CD4-positive, CD25-positive, alpha-beta regulatory T cell (primary cell): ENCODE data around the gene TSTD1. TPM values are rescaled to one million over a fixed set of nuclear protein-coding genes. Genes with fewer than 3 reads are reported as not detected.
"Not testable (repeated sequence)": the region's sequence is repeated elsewhere in the genome, so short reads cannot be mapped to it uniquely, and the experiment has no call there.

Source experiments
- ATAC-seq, 2 donors: fragments of 150-1000 bp; cut with Tn5 transposase; one replicate each; pipeline ENCODE4 v1.10.0; 2021; ENCODE audit warnings: low read depth in 2 of 2, moderate number of reproducible peaks in 2 of 2, moderate library complexity in 1 of 2
- DNase-seq, 3 donors: peaks; one replicate each; pipeline versions ENCODE4 v3.0.0 to v3.0.0-alpha.2; 2012 to 2022; ENCODE audit warnings: mixed read lengths in 1 of 3
- H3K27ac ChIP-seq: one replicate; pipeline ENCODE4 v1.7.0; 2013; ENCODE audit warnings: mild to moderate bottlenecking, low read length; ENCODE audit not compliant: insufficient read depth, poor library complexity, severe bottlenecking
- H3K27me3 ChIP-seq: one replicate; pipeline ENCODE4 v1.7.0; 2013; ENCODE audit warnings: low read length; ENCODE audit not compliant: control insufficient read depth, insufficient read depth
- H3K36me3 ChIP-seq: one replicate; pipeline ENCODE4 v1.7.0; 2013; ENCODE audit warnings: mild to moderate bottlenecking, low read length, moderate library complexity; ENCODE audit not compliant: control insufficient read depth, insufficient read depth
- H3K4me1 ChIP-seq: 2 replicates; pipeline ENCODE4 v1.7.0; 2013; ENCODE audit warnings: mild to moderate bottlenecking, low read length; ENCODE audit not compliant: insufficient read depth, control insufficient read depth, poor library complexity, severe bottlenecking
- H3K4me3 ChIP-seq: one replicate; pipeline ENCODE4 v1.7.0; 2013; ENCODE audit warnings: low read depth, mild to moderate bottlenecking, low read length, moderate library complexity
- H3K9me3 ChIP-seq, 2 experiments: 1 replicate in 1 of 2; 2 replicates in 1 of 2; pipeline ENCODE4 v1.7.0; 2013; ENCODE audit warnings: low read length in 2 of 2, mild to moderate bottlenecking in 1 of 2, moderate library complexity in 1 of 2; ENCODE audit not compliant: control insufficient read depth in 2 of 2
- H3K27ac Mint-ChIP-seq, 3 donors: one replicate each; pipeline ENCODE4 v1.8.0; 2020 to 2022; ENCODE audit warnings: mild to moderate bottlenecking in 3 of 3, mixed read lengths in 3 of 3, moderate library complexity in 2 of 3
- H3K27me3 Mint-ChIP-seq: one replicate; pipeline ENCODE4 v1.8.0; 2022; ENCODE audit warnings: mild to moderate bottlenecking, mixed read lengths
- H3K36me3 Mint-ChIP-seq: one replicate; pipeline ENCODE4 v1.8.0; 2020; ENCODE audit warnings: mixed read lengths
- H3K4me1 Mint-ChIP-seq, 4 donors: one replicate each; pipeline ENCODE4 v1.8.0; 2020 to 2022; ENCODE audit warnings: mixed read lengths in 4 of 4, mild to moderate bottlenecking in 1 of 4
- H3K4me3 Mint-ChIP-seq, 4 donors: one replicate each; pipeline ENCODE4 v1.8.0; 2020 to 2022; ENCODE audit warnings: mild to moderate bottlenecking in 4 of 4, mixed read lengths in 4 of 4, moderate library complexity in 3 of 4
- H3K9me3 Mint-ChIP-seq, 7 donors: one replicate each; pipeline ENCODE4 v1.8.0; 2020 to 2022; ENCODE audit warnings: mixed read lengths in 7 of 7, mild to moderate bottlenecking in 3 of 7, moderate library complexity in 2 of 7
- polyA plus RNA-seq, 4 donors: library from polyadenylated mRNA; unstranded; fragments of 300-500 nt; fragmentation: Illumina TruSeq; gene quantifications; one replicate each; pipeline ENCODE4 v1.2.3, GENCODE V29; 2021
- total RNA-seq: library from RNA; stranded (reverse); gene quantifications from one replicate; pipeline ENCODE4 v1.2.3, GENCODE V29; 2022

TSTD1 gene
- total and polyA plus RNA-seq, 5 donors from 2014 or later, result 61.3 to 451 (median 421) TPM

DNA sequence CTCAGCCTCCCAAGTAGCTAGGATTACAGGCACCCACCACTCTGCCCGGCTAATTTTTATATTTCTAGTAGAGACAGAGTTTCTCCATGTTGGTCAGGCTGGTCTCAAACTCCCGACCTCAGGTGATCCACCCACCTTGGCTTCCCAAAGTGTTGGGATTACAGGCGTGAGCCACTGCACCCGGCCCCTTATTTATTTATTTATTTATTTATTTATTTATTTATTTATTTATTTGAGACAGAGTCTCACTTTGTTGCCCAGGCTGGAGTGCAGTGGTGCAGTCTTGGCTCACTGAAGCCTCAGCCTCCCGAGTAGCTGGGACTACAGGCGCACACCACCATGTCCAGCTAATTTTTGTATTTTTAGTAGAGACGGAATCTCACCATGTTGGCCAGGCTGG lies 26.9 kb upstream of the TSTD1 start:
- peak overlapping the region; percentile 29 for H3K27ac ChIP-seq

DNA sequence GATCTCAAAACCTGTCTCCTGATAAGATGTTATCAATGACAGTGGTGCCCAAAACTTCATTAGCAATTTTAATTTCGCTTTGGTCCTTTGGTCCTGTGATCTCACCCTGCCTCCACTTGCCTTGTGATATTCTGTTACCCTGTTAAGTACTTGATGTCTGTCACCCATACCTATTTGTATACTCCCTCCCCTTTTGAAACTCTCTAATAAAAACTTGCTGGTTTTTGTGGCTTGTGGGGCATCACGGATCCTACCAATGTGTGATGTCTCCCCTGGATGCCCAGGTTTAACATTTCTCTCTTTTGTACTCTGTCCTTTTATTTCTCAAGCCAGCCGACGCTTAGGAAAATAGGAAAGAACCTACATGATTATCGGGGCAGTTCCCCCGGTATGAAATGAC lies 25.2 kb upstream of the TSTD1 start:
- not testable (repeated sequence) for H3K27me3 ChIP-seq, H3K27me3 Mint-ChIP-seq, DNase-seq, H3K9me3 Mint-ChIP-seq, H3K9me3 ChIP-seq, ATAC-seq
- Histone ChIP-seq H3K27ac (peak overlapping the region; percentile 29), H3K4me3 (peak overlapping the region; percentile 78), H3K4me1 (peaks cover 81% of the 10 kb centered on the region), H3K36me3 (peaks cover 50% of the 10 kb centered on the region)
- Mint-ChIP-seq H3K4me1 (peaks cover 28 to 87% (median 52%) of the 10 kb centered on the region in 4 donors), H3K4me3 (peak overlapping the region; percentile 88 to 98 (median 96)), H3K36me3 (peaks cover 45% of the 10 kb centered on the region), H3K27ac (peak overlapping the region; percentile 85 to 90 (median 89))

More for the DNA sequence above, 26.9 kb upstream of the TSTD1 start:
- peak overlapping the region; percentile 86 for H3K4me3 ChIP-seq
- not testable (repeated sequence) for H3K27me3 ChIP-seq, H3K9me3 ChIP-seq, H3K9me3 Mint-ChIP-seq, ATAC-seq, H3K27me3 Mint-ChIP-seq, DNase-seq
- peaks cover 88% of the 10 kb centered on the region for H3K4me1 ChIP-seq
- H3K4me3 Mint-ChIP-seq, result peak overlapping the region; percentile 95 to 100 (median 98)
- H3K36me3 ChIP-seq, result peaks cover 35% of the 10 kb centered on the region
- peak overlapping the region in 2 of 3 donors; percentile 66 to 97 for H3K27ac Mint-ChIP-seq
- peaks cover 28 to 80% (median 46%) of the 10 kb centered on the region in 4 donors for H3K4me1 Mint-ChIP-seq
- H3K36me3 Mint-ChIP-seq, result peaks cover 35% of the 10 kb centered on the region

DNA sequence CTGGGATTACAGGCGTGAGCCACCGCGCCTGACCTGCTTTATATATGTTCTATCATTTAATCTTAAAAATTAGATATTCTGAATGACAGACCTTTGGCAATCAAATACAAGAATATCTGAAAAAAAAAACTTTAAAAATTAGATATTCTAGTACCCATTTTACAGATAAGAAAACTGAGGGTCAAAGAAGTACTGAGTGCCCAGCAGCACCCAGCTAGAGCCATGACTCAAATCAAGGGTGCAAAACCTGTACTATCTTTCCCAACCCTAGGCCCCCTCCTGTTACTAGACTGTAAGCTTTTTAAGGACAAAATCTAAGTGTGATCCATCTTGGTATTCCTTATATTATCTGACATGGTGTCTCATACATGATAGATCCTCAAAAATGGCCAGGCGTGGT lies 22.7 kb upstream of the TSTD1 start:
- H3K4me1 ChIP-seq, result peaks cover 65% of the 10 kb centered on the region
- no peak overlapping the region for H3K27ac ChIP-seq
- peaks cover 36% of the 10 kb centered on the region for H3K36me3 Mint-ChIP-seq
- H3K4me3 Mint-ChIP-seq, result peak overlapping the region in 2 of 4 donors; percentile 47 to 86
- DNase-seq (no peak), ATAC-seq (no peak)
- H3K27me3 Mint-ChIP-seq, result no peaks in the 10 kb centered on the region
- H3K9me3 ChIP-seq, result no peaks in the 10 kb centered on the region
- H3K4me3 ChIP-seq, result no peak overlapping the region
- no peaks in the 10 kb centered on the region for H3K9me3 Mint-ChIP-seq
- H3K4me1 Mint-ChIP-seq, result peaks cover 27 to 82% (median 48%) of the 10 kb centered on the region in 4 donors
- H3K36me3 ChIP-seq, result peaks cover 62% of the 10 kb centered on the region
- H3K27ac Mint-ChIP-seq, result peak overlapping the region; percentile 80 to 99 (median 82)
- no peaks in the 10 kb centered on the region for H3K27me3 ChIP-seq

DNA sequence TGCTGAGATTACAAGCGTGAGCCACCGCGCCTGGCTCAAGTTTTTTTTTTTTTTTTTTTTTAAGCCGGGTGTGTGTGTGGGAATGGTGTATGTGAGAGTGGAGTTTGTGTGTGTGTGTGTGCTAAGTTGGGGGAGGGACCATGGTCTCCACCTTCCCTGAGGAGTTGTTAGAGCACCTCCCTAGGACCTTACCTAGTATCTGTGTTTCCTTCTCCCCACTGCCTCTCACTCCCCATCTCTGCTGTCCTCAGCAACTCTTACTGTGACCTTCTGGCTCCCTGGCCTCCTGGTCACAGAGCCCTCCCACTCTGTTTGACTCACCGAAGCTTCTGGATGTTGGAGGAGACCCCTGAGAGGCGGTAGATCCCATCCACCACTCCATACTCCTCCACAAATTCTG lies 20.5 kb upstream of the TSTD1 start:
- Histone ChIP-seq H3K27me3 (no peaks in the 10 kb centered on the region), H3K27ac (peak overlapping the region; percentile 51), H3K4me1 (peaks cover 48% of the 10 kb centered on the region), H3K36me3 (peaks cover 70% of the 10 kb centered on the region), H3K9me3 (no peaks in the 10 kb centered on the region), H3K4me3 (no peak overlapping the region)
- DNase-seq (no peak), ATAC-seq (no peak)
- H3K36me3 Mint-ChIP-seq, result peaks cover 38% of the 10 kb centered on the region
- peaks cover 23 to 70% (median 46%) of the 10 kb centered on the region in 4 donors for H3K4me1 Mint-ChIP-seq
- peak overlapping the region in 2 of 4 donors; percentile 35 to 84 for H3K4me3 Mint-ChIP-seq
- peak overlapping the region; percentile 71 to 82 (median 80) for H3K27ac Mint-ChIP-seq
- no peaks in the 10 kb centered on the region for H3K9me3 Mint-ChIP-seq
- H3K27me3 Mint-ChIP-seq, result no peaks in the 10 kb centered on the region

DNA sequence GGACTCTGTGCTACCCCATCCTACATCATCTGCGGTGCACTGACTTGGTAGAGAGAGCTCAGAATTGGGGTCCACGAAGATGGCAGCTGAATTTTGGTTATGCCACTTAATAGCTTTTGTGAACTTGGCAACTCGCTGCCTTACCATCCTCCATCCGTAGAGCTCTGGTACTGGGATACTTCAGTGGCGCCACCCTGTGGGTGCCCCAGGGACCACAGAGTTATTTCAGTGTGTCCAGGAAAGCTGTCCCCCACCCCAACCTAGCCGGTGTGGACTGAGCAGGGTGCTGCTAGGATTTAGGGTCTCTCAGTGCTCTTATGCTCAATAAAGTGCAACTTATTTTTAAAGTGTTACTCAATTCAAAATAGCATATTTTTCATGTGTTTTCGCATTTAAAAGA lies 16.0 kb upstream of the TSTD1 start:
- peaks cover 85% of the 10 kb centered on the region for H3K36me3 ChIP-seq
- H3K27me3 ChIP-seq, result no peaks in the 10 kb centered on the region
- Mint-ChIP-seq H3K9me3 (no peaks in the 10 kb centered on the region), H3K36me3 (peaks cover 37% of the 10 kb centered on the region), H3K4me3 (no peak overlapping the region), H3K27ac (no peak overlapping the region), H3K4me1 (peaks cover 5 to 36% (median 23%) of the 10 kb centered on the region in 4 donors), H3K27me3 (no peaks in the 10 kb centered on the region)
- no peak overlapping the region for H3K27ac ChIP-seq
- H3K4me3 ChIP-seq, result no peak overlapping the region
- no peak for DNase-seq
- no peak for ATAC-seq
- peaks cover 10% of the 10 kb centered on the region for H3K4me1 ChIP-seq
- no peaks in the 10 kb centered on the region for H3K9me3 ChIP-seq

DNA sequence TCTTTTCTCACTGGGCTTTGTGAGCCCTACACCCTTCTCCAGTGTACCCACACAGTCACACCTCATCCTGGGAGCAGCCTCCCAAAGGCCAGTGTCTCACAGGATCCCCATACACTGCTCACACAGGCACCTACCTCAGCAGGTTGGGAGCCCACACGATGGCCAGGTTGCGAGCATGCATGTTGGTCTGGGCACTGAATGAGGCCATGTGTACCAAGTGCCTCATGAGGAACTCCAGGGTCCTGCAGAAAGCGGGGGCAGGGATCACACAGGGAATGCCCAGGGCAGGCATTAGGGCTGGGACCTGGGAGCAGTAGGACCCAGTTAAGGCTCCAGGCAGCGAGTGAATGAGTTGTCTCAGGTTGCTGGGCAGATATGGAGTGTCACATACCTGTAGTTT lies 15.5 kb upstream of the TSTD1 start:
- no peak overlapping the region for H3K27ac ChIP-seq
- no peak overlapping the region for H3K4me3 ChIP-seq
- H3K27me3 Mint-ChIP-seq, result no peaks in the 10 kb centered on the region
- peaks cover 34% of the 10 kb centered on the region for H3K36me3 Mint-ChIP-seq
- no peak overlapping the region for H3K4me3 Mint-ChIP-seq
- H3K9me3 ChIP-seq, result no peaks in the 10 kb centered on the region
- peaks cover 5 to 30% (median 19%) of the 10 kb centered on the region in 4 donors for H3K4me1 Mint-ChIP-seq
- peaks cover 4% of the 10 kb centered on the region for H3K4me1 ChIP-seq
- H3K27ac Mint-ChIP-seq, result peak overlapping the region in 2 of 3 donors; percentile 66 to 81
- no peaks in the 10 kb centered on the region for H3K9me3 Mint-ChIP-seq
- ATAC-seq (no peak), DNase-seq (no peak)
- H3K36me3 ChIP-seq, result peaks cover 85% of the 10 kb centered on the region
- no peaks in the 10 kb centered on the region for H3K27me3 ChIP-seq

DNA sequence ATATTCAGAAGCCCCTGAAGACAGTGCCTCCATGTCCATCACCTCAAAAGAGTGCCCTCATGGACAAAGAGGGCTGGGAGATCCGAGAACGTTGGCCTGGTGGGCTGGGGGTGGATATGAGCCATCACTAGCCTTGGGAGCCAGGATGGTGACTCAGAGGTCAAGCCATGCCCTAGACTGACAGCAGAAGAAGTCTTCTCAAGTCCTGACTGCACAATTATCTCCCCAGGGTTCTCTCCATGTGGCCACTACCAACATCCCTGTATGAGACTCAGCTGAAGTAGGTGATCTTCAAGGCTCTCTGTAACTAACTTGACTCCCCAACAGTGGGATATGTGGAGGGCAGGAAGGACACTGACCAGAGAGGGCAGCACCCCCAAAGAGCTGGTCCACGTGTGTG lies 14.1 kb upstream of the TSTD1 start:
- Histone ChIP-seq H3K36me3 (peaks cover 93% of the 10 kb centered on the region), H3K4me1 (peaks cover 4% of the 10 kb centered on the region), H3K27ac (no peak overlapping the region), H3K27me3 (no peaks in the 10 kb centered on the region), H3K4me3 (no peak overlapping the region), H3K9me3 (no peaks in the 10 kb centered on the region)
- DNase-seq, result no peak
- ATAC-seq, result no peak
- peaks cover 5 to 37% (median 24%) of the 10 kb centered on the region in 4 donors for H3K4me1 Mint-ChIP-seq
- H3K4me3 Mint-ChIP-seq, result no peak overlapping the region
- no peaks in the 10 kb centered on the region for H3K9me3 Mint-ChIP-seq
- peaks cover 41% of the 10 kb centered on the region for H3K36me3 Mint-ChIP-seq
- H3K27me3 Mint-ChIP-seq, result no peaks in the 10 kb centered on the region
- H3K27ac Mint-ChIP-seq, result peak overlapping the region in 2 of 3 donors; percentile 26 to 68

DNA sequence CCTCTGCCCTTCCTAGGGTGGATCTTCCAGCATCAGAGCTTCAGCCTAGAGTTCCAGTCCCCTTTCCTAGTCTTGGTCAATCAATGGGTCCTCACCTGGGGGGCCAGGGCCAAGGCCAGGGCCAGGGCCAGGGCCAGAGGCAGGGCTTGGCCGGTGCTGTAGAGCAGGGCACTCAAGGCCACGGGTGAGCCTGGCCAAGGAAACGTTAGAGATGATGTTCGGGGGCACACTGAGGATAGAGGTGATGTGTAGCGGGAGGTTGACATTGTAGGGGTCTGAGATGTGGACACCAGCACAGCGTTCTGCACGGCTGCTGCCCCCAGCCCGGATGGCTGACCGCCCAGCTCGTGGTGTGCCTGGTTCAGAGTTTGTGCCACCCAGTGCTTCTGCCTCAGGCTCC lies 12.5 kb upstream of the TSTD1 start:
- no peak overlapping the region for H3K4me3 Mint-ChIP-seq
- H3K9me3 Mint-ChIP-seq, result peaks cover 0 to 2% (median 0%) of the 10 kb centered on the region in 7 donors
- peaks cover 35% of the 10 kb centered on the region for H3K36me3 Mint-ChIP-seq
- Histone ChIP-seq H3K4me3 (no peak overlapping the region), H3K36me3 (peaks cover 80% of the 10 kb centered on the region), H3K4me1 (peaks cover 8% of the 10 kb centered on the region), H3K27me3 (no peaks in the 10 kb centered on the region), H3K9me3 (no peaks in the 10 kb centered on the region), H3K27ac (no peak overlapping the region)
- DNase-seq, result no peak
- ATAC-seq, result no peak
- H3K4me1 Mint-ChIP-seq, result peaks cover 0 to 33% (median 21%) of the 10 kb centered on the region in 4 donors
- H3K27me3 Mint-ChIP-seq, result no peaks in the 10 kb centered on the region
- peak overlapping the region in 1 of 3 donors; percentile 2 for H3K27ac Mint-ChIP-seq
